GM12873 (cell line): Measurements from ENCODE around the gene MEIOC.

Experiments
- TF ChIP-seq, protein P1 (sequence below): IDR thresholded peaks from 2 replicates; pipeline ENCODE4 v1.5.1; 2012; ENCODE audit warnings: low read depth, mild to moderate bottlenecking, moderate library complexity, low read length, control low read depth; ENCODE audit not compliant: insufficient read depth; ENCODE audit errors: missing control alignments

The MEIOC gene

DNA sequence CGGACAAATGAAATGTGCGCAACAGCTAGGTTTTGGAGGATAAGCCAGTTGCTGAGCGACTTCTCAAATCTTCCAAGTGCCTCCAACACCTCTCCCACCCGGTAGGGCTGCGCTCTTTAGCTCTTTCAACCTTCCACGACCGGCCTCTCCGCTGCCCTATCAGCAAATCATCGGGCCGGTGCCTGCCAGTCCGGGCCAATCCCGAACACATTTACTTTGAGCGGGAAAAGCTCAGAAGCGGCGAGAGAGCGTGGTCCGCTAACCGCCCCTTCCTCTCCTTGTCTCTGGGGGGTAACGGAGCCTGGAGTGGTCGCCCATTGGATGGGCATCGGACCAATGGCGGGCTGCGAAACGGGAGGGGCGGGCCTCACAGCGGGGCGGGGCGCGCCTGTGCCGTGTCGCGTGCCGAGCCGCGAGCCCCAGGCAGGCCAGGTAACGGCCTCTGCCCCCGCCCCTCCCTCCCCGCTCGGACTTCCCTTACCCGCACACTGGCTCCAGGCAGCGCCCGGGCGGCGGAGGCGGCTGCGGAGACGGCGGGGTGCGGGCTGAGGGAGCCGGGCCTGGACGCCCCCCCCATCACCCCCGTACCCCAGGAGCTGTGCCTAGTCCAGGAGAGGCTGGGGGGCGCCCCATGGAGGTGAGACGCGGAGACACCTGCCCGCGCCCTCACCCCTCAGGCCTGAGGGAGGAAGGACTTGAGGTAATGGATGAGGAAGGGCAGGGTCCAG lies at the start of gene MEIOC:
TSS of gene MEIOC (plus strand) at position 486 of the 728 bp plus-strand sequence. CDS start at position 632, 146 bp downstream.
- TF ChIP-seq, protein P1, sequence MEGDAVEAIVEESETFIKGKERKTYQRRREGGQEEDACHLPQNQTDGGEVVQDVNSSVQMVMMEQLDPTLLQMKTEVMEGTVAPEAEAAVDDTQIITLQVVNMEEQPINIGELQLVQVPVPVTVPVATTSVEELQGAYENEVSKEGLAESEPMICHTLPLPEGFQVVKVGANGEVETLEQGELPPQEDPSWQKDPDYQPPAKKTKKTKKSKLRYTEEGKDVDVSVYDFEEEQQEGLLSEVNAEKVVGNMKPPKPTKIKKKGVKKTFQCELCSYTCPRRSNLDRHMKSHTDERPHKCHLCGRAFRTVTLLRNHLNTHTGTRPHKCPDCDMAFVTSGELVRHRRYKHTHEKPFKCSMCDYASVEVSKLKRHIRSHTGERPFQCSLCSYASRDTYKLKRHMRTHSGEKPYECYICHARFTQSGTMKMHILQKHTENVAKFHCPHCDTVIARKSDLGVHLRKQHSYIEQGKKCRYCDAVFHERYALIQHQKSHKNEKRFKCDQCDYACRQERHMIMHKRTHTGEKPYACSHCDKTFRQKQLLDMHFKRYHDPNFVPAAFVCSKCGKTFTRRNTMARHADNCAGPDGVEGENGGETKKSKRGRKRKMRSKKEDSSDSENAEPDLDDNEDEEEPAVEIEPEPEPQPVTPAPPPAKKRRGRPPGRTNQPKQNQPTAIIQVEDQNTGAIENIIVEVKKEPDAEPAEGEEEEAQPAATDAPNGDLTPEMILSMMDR: no peak

- TF ChIP-seq, protein P1: no peak
Observed at GRCh38 chr17:44606658-44607057, 49.6 kb upstream of the MEIOC start.

- TF ChIP-seq, protein P1: no peak
Observed at GRCh38 chr17:44607836-44608690, 48.2 kb upstream of the MEIOC start.

- TF ChIP-seq, protein P1: no peak
Observed at GRCh38 chr17:44608727-44609435, 47.4 kb upstream of the MEIOC start.

- TF ChIP-seq, protein P1: no peak
Observed at GRCh38 chr17:44610331-44610730, 45.9 kb upstream of the MEIOC start.

- TF ChIP-seq, protein P1: no peak
Observed at GRCh38 chr17:44610871-44611270, 45.4 kb upstream of the MEIOC start.

GRCh38 chr17:44614862-44615261 lies 41.4 kb upstream of the MEIOC start:
- TF ChIP-seq, protein P1: no peak
